ENCODE measurements around the gene ZFP91.

GRCh38 chr11:58641341-58641740 lies 62.5 kb downstream of the ZFP91 start:
- TF ChIP-seq TCF7L2 (IDR thresholded peaks at IDR 0.05; ENCODE audit: low read depth, low read length) (no peak), CTCF (IDR thresholded peaks at IDR 0.05) (no peak), REST (IDR thresholded peaks at IDR 0.05; ENCODE audit: insufficient read depth in 1 of 2, low read depth in 2 of 2, low read length in 1 of 2) (no peak), POLR2AphosphoS5 (IDR thresholded peaks at IDR 0.05; ENCODE audit: low read depth, low read length) (no peak), SIN3A (IDR thresholded peaks at IDR 0.05; ENCODE audit: borderline replicate concordance, insufficient read depth, low read depth, low read length) (no peak)

Measured in Panc1 (cell line).